Endothelial cell of umbilical vein (primary cell): Measurements from ENCODE around the gene TRIP11. TPM values are rescaled to one million over a fixed set of nuclear protein-coding genes. Genes with fewer than 3 reads are reported as not detected.

Experiments used
- BruUV-seq: library from RNA; stranded (reverse); fragments of 400-500 nt; replicated peaks from 2 replicates; lab custom pipeline; 2021; lab: Mats Ljungman, UMichigan
- CTCF ChIA-PET: fragments of 300-600, 350-600 bp; sonication (Branson Sonifier 250); formaldehyde crosslinking; loops from one replicate; lab custom pipeline; 2021; ENCODE audit warnings: antibody characterized with exemption, inconsistent platforms; lab: Charles Lee
- POLR2A ChIA-PET: fragments of 300-600, 350-600 bp; sonication (Branson Sonifier 250); formaldehyde crosslinking; loops from one replicate; lab custom pipeline; 2021; ENCODE audit warnings: antibody characterized with exemption, inconsistent platforms; lab: Charles Lee
- DNase-seq: peaks from one replicate; pipeline ENCODE4 v3.0.0-alpha.2; 2011; ENCODE audit warnings: low read depth, low spot score
- FAIRE-seq: peaks from 2 replicates; lab custom pipeline; 2011; peaks lifted over from hg19 to GRCh38; lab: Jason Lieb, UNC
- H2AFZ ChIP-seq: 2 replicates; pipeline ENCODE4 v1.6.0; 2012; ENCODE audit warnings: low read depth, low read length, control low read depth, inconsistent platforms
- H3K27ac ChIP-seq: 2 replicates; pipeline ENCODE4 v1.5.1; 2011; ENCODE audit warnings: low read depth, mild to moderate bottlenecking, control low read depth, low read length, moderate library complexity; ENCODE audit not compliant: insufficient read depth
- H3K27me3 ChIP-seq, 2 experiments: 2 replicates each; pipeline versions ENCODE4 v1.6.0 to v1.6.1; 2011; ENCODE audit warnings: low read length in 2 of 2, mixed read lengths in 1 of 2; ENCODE audit not compliant: control insufficient read depth in 2 of 2, insufficient read depth in 2 of 2
- H3K36me3 ChIP-seq, 2 experiments: 2 replicates in 1 of 2; 3 replicates in 1 of 2; pipeline ENCODE4 v1.5.1; 2011; ENCODE audit warnings: low read length in 2 of 2, mild to moderate bottlenecking in 1 of 2, moderate library complexity in 1 of 2; ENCODE audit not compliant: control insufficient read depth in 2 of 2, insufficient read depth in 2 of 2; ENCODE audit errors: extremely low read depth in 1 of 2
- H3K4me1 ChIP-seq: 3 replicates; pipeline ENCODE4 v1.5.1; 2011; ENCODE audit warnings: mild to moderate bottlenecking, low read length; ENCODE audit not compliant: control insufficient read depth, insufficient read depth; ENCODE audit errors: extremely low read depth
- H3K4me2 ChIP-seq: 2 replicates; pipeline ENCODE4 v1.6.1; 2011; ENCODE audit warnings: low read length, control low read depth, mixed read lengths; ENCODE audit not compliant: insufficient read depth
- H3K4me3 ChIP-seq, 3 experiments: fragments of 200-600 bp in 1 of 3; sonication (generic), shearing (Covaris generic) in 1 of 3; replicated peaks in 1 of 3; 2 replicates each; pipeline ENCODE4 v1.5.1; 2011 to 2016; ENCODE audit warnings: control low read depth in 3 of 3, low read length in 3 of 3, mild to moderate bottlenecking in 2 of 3, inconsistent platforms in 1 of 3, low read depth in 1 of 3, moderate library complexity in 1 of 3; ENCODE audit not compliant: insufficient read depth in 1 of 3
- H3K79me2 ChIP-seq: 2 replicates; pipeline ENCODE4 v1.6.0; 2012; ENCODE audit warnings: low read length, inconsistent platforms; ENCODE audit not compliant: control insufficient read depth, insufficient read depth
- H3K9ac ChIP-seq: replicated peaks from 2 replicates; pipeline ENCODE3; 2011; ENCODE audit warnings: low read length, control low read depth; ENCODE audit not compliant: insufficient read depth; ENCODE audit errors: extremely low read depth
- H3K9me1 ChIP-seq: replicated peaks from 3 replicates; pipeline ENCODE4 v1.6.0; 2011; ENCODE audit warnings: mild to moderate bottlenecking, low read length; ENCODE audit not compliant: control insufficient read depth, insufficient read depth; ENCODE audit errors: extremely low read depth
- H3K9me3 ChIP-seq: replicated peaks from 2 replicates; pipeline ENCODE4 v1.5.1; 2012; ENCODE audit warnings: low read length, inconsistent platforms; ENCODE audit not compliant: control insufficient read depth, insufficient read depth
- H4K20me1 ChIP-seq: replicated peaks from 2 replicates; pipeline ENCODE3; 2011; ENCODE audit warnings: mild to moderate bottlenecking, low read length; ENCODE audit not compliant: control insufficient read depth, insufficient read depth; ENCODE audit errors: extremely low read depth
- CTCF ChIP-seq, 2 donors: IDR thresholded peaks; 1 replicate in 1 of 2; 2 replicates in 1 of 2; pipeline ENCODE4 v1.5.1; 2011; ENCODE audit warnings: low read length in 2 of 2, mild to moderate bottlenecking in 2 of 2, moderate library complexity in 2 of 2, control low read depth in 1 of 2, inconsistent platforms in 1 of 2, low read depth in 1 of 2; ENCODE audit not compliant: insufficient read depth in 1 of 2; ENCODE audit errors: extremely low read depth in 1 of 2
- EZH2 ChIP-seq: IDR thresholded peaks from 2 replicates; pipeline ENCODE4 v1.6.1; 2012; ENCODE audit warnings: borderline replicate concordance, low read depth, mild to moderate bottlenecking, moderate library complexity, low read length, inconsistent platforms; ENCODE audit not compliant: severe bottlenecking
- FOS ChIP-seq: IDR thresholded peaks from 2 replicates; pipeline ENCODE4 v1.6.1; 2011; ENCODE audit warnings: mild to moderate bottlenecking, low read length, moderate library complexity, borderline replicate concordance; ENCODE audit not compliant: insufficient read depth
- GATA2 ChIP-seq: IDR thresholded peaks from 2 replicates; pipeline ENCODE4 v1.7.0; 2011; ENCODE audit warnings: low read depth, mild to moderate bottlenecking, moderate library complexity, mixed read lengths, low read length; ENCODE audit not compliant: insufficient read length, insufficient read depth
- JUN ChIP-seq: IDR thresholded peaks from 2 replicates; pipeline ENCODE4 v1.6.1; 2011; ENCODE audit warnings: borderline replicate concordance, low read depth; ENCODE audit not compliant: insufficient read length, insufficient read depth
- MAX ChIP-seq: IDR thresholded peaks from 2 replicates; pipeline ENCODE4 v1.6.1; 2011; ENCODE audit not compliant: insufficient read depth, insufficient read length
- MYC ChIP-seq: IDR thresholded peaks from one replicate; pipeline ENCODE4 v1.6.1; 2011; ENCODE audit warnings: mild to moderate bottlenecking, low read depth, low read length
- POLR2A ChIP-seq: IDR thresholded peaks from 2 replicates; pipeline ENCODE4 v1.6.1; 2012; ENCODE audit warnings: low read depth, mild to moderate bottlenecking, control low read depth, low read length
- POLR2AphosphoS5 ChIP-seq: IDR thresholded peaks from 2 replicates; pipeline ENCODE4 v1.6.1; 2012; ENCODE audit warnings: low read depth, mild to moderate bottlenecking, control low read depth, low read length, moderate library complexity; ENCODE audit not compliant: insufficient read depth
- dilution Hi-C: fragments of 300-500 bp; cut with MboI; formaldehyde crosslinking; loops from one replicate; pipeline ENCODE4 v1.15.0; 2019; ENCODE audit warnings: low sequenced_read_pairs; ENCODE audit not compliant: extremely low pct_ligation_motif_present
- intact Hi-C: fragments of 100-400 bp; cut with micrococcal nuclease; formaldehyde crosslinking; loops from one replicate; pipeline ENCODE4 v1.10.0; 2022
- polyA plus RNA-seq, 4 experiments: library from polyadenylated mRNA; depleted of rRNA in 3 of 4; stranded (reverse) in 3 of 4; unstranded in 1 of 4; fragments of >200 nt; gene quantifications; 2 replicates each; pipeline versions ENCODE4 v1.2.1 to v1.2.3, GENCODE V29; 2011 to 2012; ENCODE audit warnings: missing spikeins in 1 of 4
- total RNA-seq: library from RNA; stranded (reverse); gene quantifications from 2 replicates; pipeline ENCODE4 v1.2.3, GENCODE V29; 2021

Gene TRIP11
- total and polyA plus RNA-seq, 2 donors (not counting 3 experiments of a cell fraction or from before 2014, with no cell fraction given), result 7.0 to 58.0 TPM

- no peak overlapping the region for H3K4me2 ChIP-seq
- TF ChIP-seq CTCF (IDR thresholded peaks at IDR 0.05; ENCODE audit: extremely low read depth in 1 of 2, insufficient read depth in 1 of 2, low read depth in 1 of 2, low read length in 2 of 2), result no peak
- no peak for TF ChIP-seq FOS
- no peak for TF ChIP-seq POLR2AphosphoS5
- no peak for TF ChIP-seq JUN
- no peak for TF ChIP-seq EZH2
- no peak for TF ChIP-seq GATA2
- no peak for TF ChIP-seq POLR2A
- TF ChIP-seq MYC, result no peak
- TF ChIP-seq MAX, result no peak
- DNase-seq (no peak), FAIRE-seq (no peak)
- no peaks in the 10 kb centered on the region for H3K27me3 ChIP-seq
- H3K79me2 ChIP-seq, result no peaks in the 10 kb centered on the region
- H3K9ac ChIP-seq, result no peak overlapping the region
- ChIA-PET POLR2A (no interaction called here), CTCF (interaction anchor here (1.4 to 2.0 kb wide), 2 partner anchors 19 to 32 kb away, joined by 3 to 12 read pairs; no protein-coding TSS in a partner anchor)
- H3K27ac ChIP-seq, result no peak overlapping the region
- intact Hi-C loops (no loop called here), dilution Hi-C loops (no loop called here)
- peaks cover 2% of the 10 kb centered on the region for H3K9me1 ChIP-seq
- BruUV-seq, result no TSS peak
- no peak overlapping the region for H2AFZ ChIP-seq
- no peaks in the 10 kb centered on the region for H4K20me1 ChIP-seq
- H3K4me1 ChIP-seq, result no peaks in the 10 kb centered on the region
- H3K36me3 ChIP-seq, result no peaks in the 10 kb centered on the region
- no peak overlapping the region for H3K4me3 ChIP-seq
- H3K9me3 ChIP-seq, result no peaks in the 10 kb centered on the region
Measured at GRCh38 chr14:91964724-91965123, 75.1 kb downstream of the TRIP11 start.
